NCI-H1436 (cell line): ENCODE results near the gene C1orf146.
A peak's percentile ranks its signal among the peaks of the same experiment; 100 is the strongest.
"Not testable (repeated sequence)": the region's sequence is repeated elsewhere in the genome, so short reads cannot be mapped to it uniquely, and the experiment has no call there.

Experiments used
- DNase-seq: peaks from one replicate; lab custom pipeline; 2025; lab: John Stamatoyannopoulos, UW

Gene C1orf146

GRCh38 chr1:92274939-92275338 is 57.2 kb downstream of the C1orf146 start:
- no peak for DNase-seq

- DNase-seq, result no peak
Measured at GRCh38 chr1:92276082-92276481, 58.4 kb downstream of the C1orf146 start.

GRCh38 chr1:92277105-92277723 is 59.5 kb downstream of the C1orf146 start:
- DNase-seq, result no peak

- DNase-seq, result not testable (repeated sequence)
Measured at GRCh38 chr1:92279781-92280180, 62.1 kb downstream of the C1orf146 start.

- not testable (repeated sequence) for DNase-seq
Measured at GRCh38 chr1:92281411-92281810, 63.7 kb downstream of the C1orf146 start.

GRCh38 chr1:92291372-92291999 is 73.8 kb downstream of the C1orf146 start:
- peak; percentile 41 for DNase-seq
